Adrenal gland (tissue), 5 donors: Measurements from ENCODE around the gene ADAMTS13.

Experiments
- POLR2A ChIP-seq, 2 donors: fragments of 450-650 bp; IDR thresholded peaks; one replicate each; pipeline ENCODE4 v1.6.1; 2017; ENCODE audit warnings: antibody characterized with exemption in 2 of 2, mild to moderate bottlenecking in 2 of 2, moderate library complexity in 1 of 2
- TF ChIP-seq, protein P1 (sequence below), 6 experiments: fragments of 450-650 bp in 4 of 6; fragments of 200-600 bp in 2 of 6; sonication (generic) in 1 of 6; IDR thresholded peaks; 1 replicate in 5 of 6; 2 replicates in 1 of 6; pipeline versions ENCODE4 v1.5.1 to v1.8.0; 2016 to 2021; ENCODE audit warnings: antibody characterized with exemption in 6 of 6, mild to moderate bottlenecking in 2 of 6, moderate library complexity in 1 of 6
- donor health status: DM: no; HTN: no; CAD: no.

DNA sequence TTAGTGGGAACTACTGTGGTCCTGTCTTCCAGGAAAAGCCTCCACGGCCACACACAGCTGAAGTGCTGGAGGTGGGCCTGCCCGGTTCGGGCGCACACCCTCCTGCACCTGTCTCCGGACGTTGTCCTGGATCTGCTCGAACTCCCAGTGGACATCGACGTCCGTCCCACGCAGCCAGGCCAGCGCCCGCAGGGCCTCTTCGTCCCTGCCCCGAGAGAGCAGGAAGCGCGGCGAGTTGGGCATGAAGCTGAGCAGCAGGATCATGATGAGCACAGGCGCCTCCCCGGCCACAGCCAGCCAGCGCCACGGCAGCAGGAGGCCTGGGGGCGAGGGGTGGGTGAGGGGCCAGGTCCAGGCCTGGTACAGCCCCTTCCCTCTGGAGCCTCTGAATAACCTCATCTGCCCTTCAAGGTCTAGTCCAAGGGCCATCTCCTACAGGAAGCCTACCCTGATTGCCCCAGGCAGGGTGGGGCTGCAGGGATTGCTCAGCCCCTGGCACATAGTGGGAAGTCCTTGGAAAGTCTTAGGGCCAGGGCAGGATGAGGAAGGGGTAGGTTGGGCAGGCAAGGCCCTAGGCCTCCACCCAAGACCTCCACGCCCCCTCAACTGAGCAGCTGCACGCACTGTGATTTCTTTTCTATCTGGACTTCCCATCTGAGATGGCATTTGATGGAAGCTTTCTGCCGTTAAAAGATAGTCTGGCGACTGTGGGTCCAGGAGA, 53.3 kb downstream of the ADAMTS13 start:
- TF ChIP-seq, protein P1, sequence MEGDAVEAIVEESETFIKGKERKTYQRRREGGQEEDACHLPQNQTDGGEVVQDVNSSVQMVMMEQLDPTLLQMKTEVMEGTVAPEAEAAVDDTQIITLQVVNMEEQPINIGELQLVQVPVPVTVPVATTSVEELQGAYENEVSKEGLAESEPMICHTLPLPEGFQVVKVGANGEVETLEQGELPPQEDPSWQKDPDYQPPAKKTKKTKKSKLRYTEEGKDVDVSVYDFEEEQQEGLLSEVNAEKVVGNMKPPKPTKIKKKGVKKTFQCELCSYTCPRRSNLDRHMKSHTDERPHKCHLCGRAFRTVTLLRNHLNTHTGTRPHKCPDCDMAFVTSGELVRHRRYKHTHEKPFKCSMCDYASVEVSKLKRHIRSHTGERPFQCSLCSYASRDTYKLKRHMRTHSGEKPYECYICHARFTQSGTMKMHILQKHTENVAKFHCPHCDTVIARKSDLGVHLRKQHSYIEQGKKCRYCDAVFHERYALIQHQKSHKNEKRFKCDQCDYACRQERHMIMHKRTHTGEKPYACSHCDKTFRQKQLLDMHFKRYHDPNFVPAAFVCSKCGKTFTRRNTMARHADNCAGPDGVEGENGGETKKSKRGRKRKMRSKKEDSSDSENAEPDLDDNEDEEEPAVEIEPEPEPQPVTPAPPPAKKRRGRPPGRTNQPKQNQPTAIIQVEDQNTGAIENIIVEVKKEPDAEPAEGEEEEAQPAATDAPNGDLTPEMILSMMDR (IDR thresholded peaks at IDR 0.05), result no peak
- no peak for TF ChIP-seq POLR2A (IDR thresholded peaks at IDR 0.05)
